Skin of body (tissue), 2 donors: Measurements from ENCODE around the gene EDC3. TPM values are rescaled to one million over a fixed set of nuclear protein-coding genes. Genes with fewer than 3 reads are reported as not detected.
A peak's percentile ranks its signal among the peaks of the same experiment; 100 is the strongest.
"Not testable (repeated sequence)": the region's sequence is repeated elsewhere in the genome, so short reads cannot be mapped to it uniquely, and the experiment has no call there.

ENCODE experiments used
- DNase-seq: peaks from one replicate; lab custom pipeline; 2025; lab: John Stamatoyannopoulos, UW
- total RNA-seq: library from RNA; depleted of rRNA; stranded (reverse); fragments of >200 nt; gene quantifications from one replicate; pipeline ENCODE4 v1.2.3, GENCODE V29; 2014

The EDC3 gene
- total RNA-seq, 1 donor from 2014 or later: 14.7 TPM

GRCh38 chr15:74709892-74710291 is 14.1 kb upstream of the EDC3 start:
- DNase-seq: no peak

GRCh38 chr15:74709011-74709410 is 13.2 kb upstream of the EDC3 start:
- no peak for DNase-seq

- DNase-seq: no peak
These were observed 984 bp upstream of the EDC3 start for GRCh38 chr15:74696808-74697207.

- DNase-seq: no peak
These were observed 540 bp upstream of the EDC3 start for GRCh38 chr15:74696398-74696729.

- DNase-seq: no peak
These were observed 3.5 kb downstream of the EDC3 start for GRCh38 chr15:74692327-74692726.

- DNase-seq: no peak
These were observed 12.1 kb downstream of the EDC3 start for GRCh38 chr15:74683758-74684157.

GRCh38 chr15:74682954-74683353 is 12.9 kb downstream of the EDC3 start:
- no peak for DNase-seq

- DNase-seq: no peak
These were observed 15.4 kb downstream of the EDC3 start for GRCh38 chr15:74680456-74680855.

- no peak for DNase-seq
These were observed 19.0 kb downstream of the EDC3 start for GRCh38 chr15:74676801-74677200.

GRCh38 chr15:74674161-74674560 is 21.7 kb downstream of the EDC3 start:
- DNase-seq: no peak

GRCh38 chr15:74669627-74670026 is 26.2 kb downstream of the EDC3 start:
- no peak for DNase-seq

- DNase-seq: no peak
These were observed 27.8 kb downstream of the EDC3 start for GRCh38 chr15:74667975-74668374.

GRCh38 chr15:74664670-74665069 is 31.2 kb downstream of the EDC3 start:
- DNase-seq: no peak

- no peak for DNase-seq
These were observed 31.7 kb downstream of the EDC3 start for GRCh38 chr15:74664028-74664616.

GRCh38 chr15:74663303-74664027 is 32.4 kb downstream of the EDC3 start:
- DNase-seq: no peak

GRCh38 chr15:74662064-74662860 is 33.6 kb downstream of the EDC3 start:
- no peak for DNase-seq

- DNase-seq: not testable (repeated sequence)
These were observed 34.5 kb downstream of the EDC3 start for GRCh38 chr15:74661280-74661679.

- DNase-seq: no peak
These were observed 38.0 kb downstream of the EDC3 start for GRCh38 chr15:74657846-74658245.

- no peak for DNase-seq
These were observed 38.8 kb downstream of the EDC3 start for GRCh38 chr15:74656935-74657535.

- DNase-seq: no peak
These were observed 40.4 kb downstream of the EDC3 start for GRCh38 chr15:74655424-74655823.

GRCh38 chr15:74653426-74654102 is 42.3 kb downstream of the EDC3 start:
- DNase-seq: peak; percentile 43
